Fibroblast of lung (primary cell): ENCODE results near the gene CELF5.

Source experiments
- EZH2 ChIP-seq: IDR thresholded peaks from 2 replicates; pipeline ENCODE4 v1.5.1; 2012; ENCODE audit warnings: low read length, control low read depth, mild to moderate bottlenecking; ENCODE audit errors: missing control alignments
- TF ChIP-seq, protein P1 (sequence below), 2 donors: IDR thresholded peaks in 1 of 2; conservative IDR thresholded peaks in 1 of 2; 1 replicate in 1 of 2; 2 replicates in 1 of 2; pipeline ENCODE4 v1.5.1; 2011 to 2012; ENCODE audit warnings: low read length in 2 of 2, control low read depth in 1 of 2, inconsistent platforms in 1 of 2, low read depth in 1 of 2, mild to moderate bottlenecking in 1 of 2

DNA sequence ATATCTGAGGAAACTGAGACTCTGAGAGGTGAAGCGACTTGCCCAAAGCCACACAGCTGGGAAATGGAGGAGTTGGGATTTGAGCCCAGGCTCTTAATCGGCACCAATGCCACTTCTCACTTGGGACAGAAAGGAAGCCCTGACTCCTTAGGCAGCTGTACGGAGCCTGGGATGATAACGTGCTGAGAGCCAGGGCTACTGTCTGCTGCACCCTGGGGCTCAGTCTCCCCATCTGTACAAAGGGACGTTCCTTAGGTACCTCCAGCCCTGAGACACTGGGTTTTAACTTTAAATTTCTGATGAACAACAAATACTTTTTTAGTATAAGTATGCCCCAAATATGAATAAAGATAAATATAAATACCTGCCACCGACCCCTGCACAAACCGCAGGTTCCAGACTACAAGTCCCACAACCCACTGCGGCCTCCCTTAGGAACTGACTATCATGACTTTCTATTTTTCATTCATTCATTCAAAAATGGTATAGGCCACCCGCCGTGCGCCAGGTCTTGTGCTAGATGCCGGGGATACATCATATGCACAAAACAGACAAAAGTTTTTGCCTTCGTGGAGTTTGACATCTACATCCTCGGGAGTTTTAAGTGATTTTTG, 39.5 kb upstream of the CELF5 start:
- TF ChIP-seq, protein P1, sequence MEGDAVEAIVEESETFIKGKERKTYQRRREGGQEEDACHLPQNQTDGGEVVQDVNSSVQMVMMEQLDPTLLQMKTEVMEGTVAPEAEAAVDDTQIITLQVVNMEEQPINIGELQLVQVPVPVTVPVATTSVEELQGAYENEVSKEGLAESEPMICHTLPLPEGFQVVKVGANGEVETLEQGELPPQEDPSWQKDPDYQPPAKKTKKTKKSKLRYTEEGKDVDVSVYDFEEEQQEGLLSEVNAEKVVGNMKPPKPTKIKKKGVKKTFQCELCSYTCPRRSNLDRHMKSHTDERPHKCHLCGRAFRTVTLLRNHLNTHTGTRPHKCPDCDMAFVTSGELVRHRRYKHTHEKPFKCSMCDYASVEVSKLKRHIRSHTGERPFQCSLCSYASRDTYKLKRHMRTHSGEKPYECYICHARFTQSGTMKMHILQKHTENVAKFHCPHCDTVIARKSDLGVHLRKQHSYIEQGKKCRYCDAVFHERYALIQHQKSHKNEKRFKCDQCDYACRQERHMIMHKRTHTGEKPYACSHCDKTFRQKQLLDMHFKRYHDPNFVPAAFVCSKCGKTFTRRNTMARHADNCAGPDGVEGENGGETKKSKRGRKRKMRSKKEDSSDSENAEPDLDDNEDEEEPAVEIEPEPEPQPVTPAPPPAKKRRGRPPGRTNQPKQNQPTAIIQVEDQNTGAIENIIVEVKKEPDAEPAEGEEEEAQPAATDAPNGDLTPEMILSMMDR (conservative IDR thresholded peaks at IDR 0.05 in 1 of 2, IDR thresholded peaks at IDR 0.05 in 1 of 2; ENCODE audit: low read depth in 1 of 2, low read length in 2 of 2), result no peak
- no peak for TF ChIP-seq EZH2
